Heart right ventricle (tissue), 16 donors: ENCODE measurements around the gene SLC6A7. TPM values are rescaled to one million over a fixed set of nuclear protein-coding genes. Genes with fewer than 3 reads are reported as not detected.
A peak's percentile ranks its signal among the peaks of the same experiment; 100 is the strongest.
"Not testable (repeated sequence)": the region's sequence is repeated elsewhere in the genome, so short reads cannot be mapped to it uniquely, and the experiment has no call there.

ENCODE experiments used
- ATAC-seq, 8 donors: fragments of 200-7000 bp; cut with Tn5 transposase; one replicate each; pipeline ENCODE4 v1.9.1; 2020; ENCODE audit warnings: mild to moderate bottlenecking in 8 of 8, moderate library complexity in 8 of 8, moderate number of reproducible peaks in 1 of 8
- DNase-seq, 2 donors: peaks; one replicate each; pipeline ENCODE4 v3.0.0-alpha.2; 2020
- H3K27ac ChIP-seq, 10 donors: fragments of 200-600 bp; sonication (generic) in 2 of 10; one replicate each; pipeline versions ENCODE4 v1.5.0 to v1.8.0; 2020 to 2022; ENCODE audit warnings: mild to moderate bottlenecking in 3 of 10
- H3K27me3 ChIP-seq, 7 donors: fragments of 200-600 bp; one replicate each; pipeline ENCODE4 v1.8.0; 2021 to 2022; ENCODE audit warnings: mild to moderate bottlenecking in 2 of 7
- H3K36me3 ChIP-seq, 9 donors: fragments of 200-600 bp; sonication (generic) in 1 of 9; one replicate each; pipeline versions ENCODE4 v1.5.0 to v1.8.0; 2020 to 2022; ENCODE audit warnings: mild to moderate bottlenecking in 2 of 9
- H3K4me1 ChIP-seq, 9 donors: fragments of 200-600 bp; sonication (generic) in 1 of 9; one replicate each; pipeline versions ENCODE4 v1.5.0 to v1.8.0; 2020 to 2022; ENCODE audit warnings: mild to moderate bottlenecking in 4 of 9
- H3K4me3 ChIP-seq, 10 donors: fragments of 200-600 bp; sonication (generic) in 2 of 10; one replicate each; pipeline versions ENCODE4 v1.5.0 to v1.8.0; 2020 to 2022; ENCODE audit warnings: mild to moderate bottlenecking in 7 of 10, moderate library complexity in 2 of 10
- H3K9me3 ChIP-seq, 11 donors: fragments of 200-600 bp in 10 of 11; sonication (generic) in 2 of 11; one replicate each; pipeline versions ENCODE4 v1.5.0 to v1.8.0; 2013 to 2022; ENCODE audit warnings: mild to moderate bottlenecking in 2 of 11, control low read depth in 1 of 11, moderate library complexity in 1 of 11
- CTCF ChIP-seq, 9 donors: fragments of 200-600 bp; sonication (generic) in 2 of 9; IDR thresholded peaks; one replicate each; pipeline versions ENCODE4 v1.5.0 to v1.8.0; 2021 to 2022; ENCODE audit warnings: antibody characterized with exemption in 9 of 9, mild to moderate bottlenecking in 5 of 9, moderate library complexity in 1 of 9
- WGBS, 2 donors: extraction: QIAGEN DNeasy Blood & Tissue Kit; methylation state at CpG; one replicate each; pipeline ENCODE4 v1.1.7; 2013; ENCODE audit warnings: inconsistent platforms in 1 of 2; 5-methylcytosine and 5-hydroxymethylcytosine counted together
- intact Hi-C, 10 donors: fragments of 100-400 bp; cut with DNase I; formaldehyde crosslinking; loops; one replicate each; pipeline versions ENCODE4 v1.11.1 to v1.14.2; 2022
- polyA plus RNA-seq, 2 donors: library from polyadenylated mRNA; stranded (reverse); fragments of 200-250 nt; gene quantifications; one replicate each; pipeline ENCODE4 v1.2.3, GENCODE V29; 2013
- total RNA-seq, 10 donors: library from RNA; stranded (reverse); fragmentation: NEBNext Ultra II Directional in 3 of 10; extraction: Animal tissue kit (Norgen Biotek cat#: 25700) in 3 of 10; gene quantifications; one replicate each; pipeline versions ENCODE4 v1.2.1 to v1.2.4, GENCODE V29; 2021 to 2023
- donor health status: Arrhythmogenic right ventricular cardiomyopathy.
- donor health status: ischemic (EF 13 %, LVEDD 7.1; RV severe dilation, severe dysfunction).
- donor health status: healthy with polysubstance abuse.
- donor health status: DM: no; HTN: yes; CAD: no.
- donor health status: DM: no; HTN: no; CAD: no.
- donor health status: ischemic (EF 25% LVEDD 6.9; RV normal size, moderate dysfunction).
- donor health status: ischemic (EF 25% LVEDD 5.7; RV mildly dilated, moderate dysfunction).
- donor health status: healthy.
- donor health status: DM: yes; HTN: yes; CAD: no.
- donor health status: Ischemic cardiomyopathy.
- donor health status: ischemic (EF 35%, LVEDD 5.7; RV mildly dilated, moderate dysfunction).
- donor health status: nonischemic (EF 11% LVEDD 7.7; RV severe dilation, severe dysfunction).
- donor health status: DM: yes; HTN: yes; CAD: no.
- donor health status: PGD.
- donor health status: ischemic (EF 29% LVEDD 5.4; RV normal size, mild dysfunction).
- donor health status: nonischemic (EF 23%, LVEDD 6.1; RV moderate dilation, normal function).

SLC6A7 gene
- total and polyA plus RNA-seq, 12 donors: not detected

DNA sequence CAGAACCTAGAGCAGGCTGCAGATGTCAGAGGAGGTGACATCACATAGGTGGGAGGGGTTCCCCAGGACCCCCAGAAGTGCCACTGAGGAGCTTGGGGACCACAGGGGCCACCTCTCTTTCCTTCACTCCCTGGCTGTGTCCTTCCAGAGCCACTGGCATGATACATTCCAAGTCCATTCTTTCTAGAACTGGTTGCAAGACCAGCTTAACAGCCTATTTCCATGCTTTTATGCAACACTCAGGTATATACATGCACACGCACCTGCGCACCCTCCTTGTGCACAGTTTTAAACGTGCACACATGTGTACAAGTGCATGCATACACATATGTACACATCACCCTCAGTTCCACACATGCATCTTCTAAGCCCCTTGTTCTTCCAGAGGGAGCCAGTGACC is 39.7 kb downstream of the SLC6A7 start:
- WGBS, 2 donors: 74 to 87% methylated on average over 3 of the region's 3 CpGs
- DNase-seq (no peak), ATAC-seq (no peak)
- Histone ChIP-seq H3K4me1 (peaks cover 0 to 8% (median 0%) of the 10 kb centered on the region in 9 donors), H3K4me3 (no peak overlapping the region), H3K36me3 (peaks cover 0 to 4% (median 0%) of the 10 kb centered on the region in 9 donors), H3K9me3 (no peaks in the 10 kb centered on the region), H3K27me3 (no peaks in the 10 kb centered on the region), H3K27ac (no peak overlapping the region)
- TF ChIP-seq CTCF (IDR thresholded peaks at IDR 0.05): no peak
- intact Hi-C loops: no loop called here

GRCh38 chr5:150230842-150231241 is 41.0 kb downstream of the SLC6A7 start:
- H3K27ac ChIP-seq: no peak overlapping the region
- no peak for TF ChIP-seq CTCF (IDR thresholded peaks at IDR 0.05)
- no peak overlapping the region for H3K4me3 ChIP-seq
- DNase-seq (no peak), ATAC-seq (no peak)
- peaks cover 0 to 4% (median 0%) of the 10 kb centered on the region in 9 donors for H3K36me3 ChIP-seq
- H3K4me1 ChIP-seq: peaks cover 0 to 14% (median 0%) of the 10 kb centered on the region in 9 donors
- no peaks in the 10 kb centered on the region for H3K27me3 ChIP-seq
- H3K9me3 ChIP-seq: no peaks in the 10 kb centered on the region
- intact Hi-C loops: no loop called here
- 78 to 84% methylated on average over 7 of the region's 7 CpGs for WGBS, 2 donors

DNA sequence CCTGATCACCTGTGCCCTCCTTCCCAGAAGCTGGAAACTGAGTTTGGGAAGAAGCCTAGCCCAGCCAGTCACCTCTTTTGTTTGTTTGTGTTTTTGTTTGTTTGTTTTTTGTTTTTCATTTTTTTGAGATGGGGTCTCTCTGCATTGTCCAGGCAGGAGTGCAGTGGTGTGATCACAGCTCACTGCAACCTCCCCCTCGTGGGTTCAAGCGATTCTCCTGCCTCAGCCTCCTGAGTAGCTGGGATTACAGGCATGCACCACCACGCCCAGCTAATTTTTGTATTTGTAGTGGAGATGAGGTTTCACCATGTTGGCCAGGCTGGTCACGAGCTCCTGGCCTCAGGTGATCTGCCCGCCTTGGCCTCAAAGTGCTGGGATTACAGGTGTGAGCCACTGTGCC is 43.8 kb downstream of the SLC6A7 start:
- H3K27me3 ChIP-seq, intact Hi-C loops, DNase-seq, H3K36me3 ChIP-seq, H3K27ac ChIP-seq, ATAC-seq, H3K4me3 ChIP-seq, H3K9me3 ChIP-seq: not testable (repeated sequence)
- WGBS, 2 donors: 93 to 95% methylated on average over 5 of the region's 5 CpGs
- H3K4me1 ChIP-seq: peaks cover 0 to 14% (median 0%) of the 10 kb centered on the region in 9 donors

GRCh38 chr5:150234576-150235499 is 45.0 kb downstream of the SLC6A7 start:
- ATAC-seq: peak in 2 of 8 donors; percentile 35 to 39
- 72 to 83% methylated on average over 5 of the region's 5 CpGs for WGBS, 2 donors
- peaks cover 0 to 14% (median 0%) of the 10 kb centered on the region in 9 donors for H3K4me1 ChIP-seq
- H3K27me3 ChIP-seq: no peaks in the 10 kb centered on the region
- intact Hi-C loops: no loop called here
- H3K36me3 ChIP-seq: peaks cover 0 to 4% (median 0%) of the 10 kb centered on the region in 9 donors
- no peak overlapping the region for H3K27ac ChIP-seq
- no peaks in the 10 kb centered on the region for H3K9me3 ChIP-seq
- no peak for TF ChIP-seq CTCF (IDR thresholded peaks at IDR 0.05)
- DNase-seq: no peak
- H3K4me3 ChIP-seq: no peak overlapping the region

GRCh38 chr5:150235500-150235854 is 45.6 kb downstream of the SLC6A7 start:
- peaks cover 0 to 14% (median 0%) of the 10 kb centered on the region in 9 donors for H3K4me1 ChIP-seq
- H3K27ac ChIP-seq: no peak overlapping the region
- intact Hi-C loops: no loop called here
- H3K9me3 ChIP-seq: no peaks in the 10 kb centered on the region
- H3K36me3 ChIP-seq: peaks cover 0 to 4% (median 0%) of the 10 kb centered on the region in 9 donors
- ATAC-seq (no peak), DNase-seq (no peak)
- H3K27me3 ChIP-seq: no peaks in the 10 kb centered on the region
- H3K4me3 ChIP-seq: no peak overlapping the region
- 75% methylated on average over 5 of the region's 5 CpGs for WGBS, 2 donors
- no peak for TF ChIP-seq CTCF (IDR thresholded peaks at IDR 0.05)
